ENCODE data around the gene ST6GALNAC6.

DNA sequence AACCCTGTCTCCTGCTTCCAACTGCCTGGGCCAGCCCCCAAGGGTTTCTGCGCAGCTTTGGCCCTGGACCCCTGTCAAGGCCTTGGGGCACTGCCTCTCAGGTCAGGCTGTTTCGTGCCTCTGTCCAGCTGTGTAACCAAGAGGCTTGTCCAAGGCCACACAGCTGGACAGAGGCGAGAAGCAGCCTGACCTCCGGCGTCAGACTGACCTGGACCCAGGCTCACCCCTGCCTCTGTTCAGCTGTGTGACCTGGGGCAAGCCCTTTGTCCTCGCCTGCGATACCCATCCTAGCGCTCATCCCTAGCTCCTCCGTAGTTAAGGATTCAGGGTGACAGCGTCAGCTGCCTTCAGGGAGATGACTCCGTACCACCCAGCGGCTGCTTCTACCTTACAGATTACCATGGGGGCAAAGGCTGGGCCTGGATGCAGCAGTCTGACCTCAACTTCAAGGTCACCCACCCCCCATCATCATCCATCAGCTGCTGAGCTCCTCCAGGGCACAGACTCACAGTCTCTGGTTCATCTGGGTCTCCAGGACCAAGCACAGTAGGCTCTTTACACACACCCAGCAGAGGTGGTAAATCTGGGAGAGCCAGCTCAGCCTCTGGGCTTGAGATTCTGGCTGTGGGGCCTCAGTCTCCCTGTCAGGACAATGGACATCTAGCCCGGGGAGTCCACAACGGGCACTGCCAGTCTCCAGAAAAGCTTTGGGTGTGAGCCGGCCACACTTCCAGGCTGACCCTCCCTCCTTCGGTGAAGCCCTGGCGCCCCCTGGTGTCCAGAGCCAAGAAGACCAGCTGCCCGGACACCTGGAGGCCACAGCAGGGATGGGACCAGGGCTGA, 29.9 kb downstream of the ST6GALNAC6 start:
- TF ChIP-seq, protein P1, sequence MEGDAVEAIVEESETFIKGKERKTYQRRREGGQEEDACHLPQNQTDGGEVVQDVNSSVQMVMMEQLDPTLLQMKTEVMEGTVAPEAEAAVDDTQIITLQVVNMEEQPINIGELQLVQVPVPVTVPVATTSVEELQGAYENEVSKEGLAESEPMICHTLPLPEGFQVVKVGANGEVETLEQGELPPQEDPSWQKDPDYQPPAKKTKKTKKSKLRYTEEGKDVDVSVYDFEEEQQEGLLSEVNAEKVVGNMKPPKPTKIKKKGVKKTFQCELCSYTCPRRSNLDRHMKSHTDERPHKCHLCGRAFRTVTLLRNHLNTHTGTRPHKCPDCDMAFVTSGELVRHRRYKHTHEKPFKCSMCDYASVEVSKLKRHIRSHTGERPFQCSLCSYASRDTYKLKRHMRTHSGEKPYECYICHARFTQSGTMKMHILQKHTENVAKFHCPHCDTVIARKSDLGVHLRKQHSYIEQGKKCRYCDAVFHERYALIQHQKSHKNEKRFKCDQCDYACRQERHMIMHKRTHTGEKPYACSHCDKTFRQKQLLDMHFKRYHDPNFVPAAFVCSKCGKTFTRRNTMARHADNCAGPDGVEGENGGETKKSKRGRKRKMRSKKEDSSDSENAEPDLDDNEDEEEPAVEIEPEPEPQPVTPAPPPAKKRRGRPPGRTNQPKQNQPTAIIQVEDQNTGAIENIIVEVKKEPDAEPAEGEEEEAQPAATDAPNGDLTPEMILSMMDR (IDR thresholded peaks at IDR 0.05), result peak; percentile 85 to 94 (median 88)
- TF ChIP-seq POLR2A (IDR thresholded peaks at IDR 0.05), result no peak

Data from heart left ventricle (tissue), 13 donors.